H1 (cell line): Measurements from ENCODE around the gene STARD3. TPM values are rescaled to one million over a fixed set of nuclear protein-coding genes. Genes with fewer than 3 reads are reported as not detected.

Experiments
- CTCF ChIA-PET: fragments of 300-600 bp; sonication (Branson Sonifier 250); formaldehyde crosslinking; loops from one replicate; lab custom pipeline; 2021; ENCODE audit not compliant: partially characterized antibody; lab: Charles Lee
- POLR2A ChIA-PET: fragments of 300-600 bp; sonication (Branson Sonifier 250); formaldehyde crosslinking; loops from one replicate; lab custom pipeline; 2021; ENCODE audit warnings: inconsistent platforms; ENCODE audit not compliant: partially characterized antibody; lab: Charles Lee
- DNase-seq, 2 experiments: peaks; one replicate each; pipeline versions ENCODE4 v3.0.0 to v3.0.0-alpha.2; 2010 to 2022; ENCODE audit warnings: low spot score in 2 of 2, low read depth in 1 of 2, mixed read lengths in 1 of 2
- FAIRE-seq: peaks from 2 replicates; lab custom pipeline; 2011; peaks lifted over from hg19 to GRCh38; lab: Jason Lieb, UNC
- H2AFZ ChIP-seq: 2 replicates; pipeline ENCODE4 v1.8.1; 2012; ENCODE audit warnings: low read length, inconsistent platforms
- H2AK5ac ChIP-seq: 2 replicates; pipeline ENCODE4 v1.6.1; 2013; ENCODE audit warnings: low read depth, low read length
- H2BK120ac ChIP-seq: replicated peaks from 2 replicates; pipeline ENCODE3; 2013; ENCODE audit warnings: low read depth, low read length, inconsistent platforms
- H2BK12ac ChIP-seq: 2 replicates; pipeline ENCODE4 v1.6.1; 2013; ENCODE audit warnings: low read depth, low read length
- H2BK15ac ChIP-seq: 2 replicates; pipeline ENCODE4 v1.6.1; 2013; ENCODE audit warnings: low read length
- H2BK20ac ChIP-seq: 2 replicates; pipeline ENCODE4 v1.6.1; 2013; ENCODE audit warnings: low read length
- H2BK5ac ChIP-seq: 2 replicates; pipeline ENCODE4 v1.6.1; 2013; ENCODE audit warnings: low read depth, low read length
- H3K14ac ChIP-seq: 2 replicates; pipeline ENCODE4 v1.6.1; 2013; ENCODE audit warnings: inconsistent platforms; ENCODE audit not compliant: insufficient read length
- H3K18ac ChIP-seq: 2 replicates; pipeline ENCODE4 v1.6.1; 2013; ENCODE audit warnings: low read length; ENCODE audit errors: extremely low read depth
- H3K23ac ChIP-seq: 2 replicates; pipeline ENCODE4 v1.6.1; 2013; ENCODE audit warnings: inconsistent platforms; ENCODE audit not compliant: insufficient read length
- H3K23me2 ChIP-seq: 2 replicates; pipeline ENCODE4 v1.6.1; 2013; ENCODE audit warnings: low read depth, low read length
- H3K27ac ChIP-seq: 2 replicates; pipeline ENCODE4 v1.6.1; 2011; ENCODE audit warnings: low read depth, low read length, inconsistent platforms
- H3K27me3 ChIP-seq, 4 experiments: replicated peaks in 1 of 4; 1 replicate in 1 of 4; 2 replicates in 3 of 4; pipeline versions ENCODE4 v1.6.1 to v1.8.1; 2011 to 2013; ENCODE audit warnings: low read length in 3 of 4, mild to moderate bottlenecking in 3 of 4, inconsistent platforms in 2 of 4, mixed read lengths in 2 of 4, moderate library complexity in 1 of 4; ENCODE audit not compliant: control insufficient read depth in 3 of 4, insufficient read depth in 3 of 4; ENCODE audit errors: extremely low read depth in 1 of 4
- H3K36me3 ChIP-seq, 4 experiments: 2 replicates each; pipeline versions ENCODE4 v1.6.1 to v1.8.1; 2011 to 2013; ENCODE audit warnings: mild to moderate bottlenecking in 4 of 4, low read length in 3 of 4, moderate library complexity in 2 of 4, control low read depth in 1 of 4, inconsistent platforms in 1 of 4; ENCODE audit not compliant: insufficient read depth in 4 of 4, control insufficient read depth in 2 of 4
- H3K4ac ChIP-seq: replicated peaks from 2 replicates; pipeline ENCODE3; 2013; ENCODE audit warnings: low read length, low read depth, mixed read lengths, inconsistent platforms; ENCODE audit not compliant: insufficient read length
- H3K4me1 ChIP-seq, 4 experiments: replicated peaks in 1 of 4; 1 replicate in 1 of 4; 2 replicates in 3 of 4; pipeline versions ENCODE4 v1.6.1 to v1.8.1; 2011 to 2013; ENCODE audit warnings: low read length in 3 of 4, inconsistent platforms in 2 of 4, mixed read lengths in 1 of 4; ENCODE audit not compliant: insufficient read depth in 4 of 4, control insufficient read depth in 3 of 4
- H3K4me2 ChIP-seq, 2 experiments: 2 replicates each; pipeline versions ENCODE4 v1.6.1 to v1.8.1; 2011 to 2013; ENCODE audit warnings: low read depth in 2 of 2, low read length in 2 of 2, control low read depth in 1 of 2, inconsistent platforms in 1 of 2, mild to moderate bottlenecking in 1 of 2; ENCODE audit not compliant: insufficient read depth in 1 of 2
- H3K4me3 ChIP-seq, 4 experiments: fragments of 200-600, 300-600 bp in 1 of 4; sonication (generic), shearing (Covaris generic), sonication (Bioruptor Twin) in 1 of 4; 2 replicates each; pipeline versions ENCODE4 v1.5.1 to v1.8.1; 2011 to 2016; ENCODE audit warnings: low read length in 4 of 4, low read depth in 3 of 4, control low read depth in 2 of 4, inconsistent platforms in 2 of 4, mild to moderate bottlenecking in 2 of 4, mixed read lengths in 1 of 4, moderate library complexity in 1 of 4; ENCODE audit not compliant: insufficient read depth in 2 of 4; ENCODE audit errors: extremely low read depth in 1 of 4
- H3K56ac ChIP-seq: replicated peaks from 2 replicates; pipeline ENCODE3; 2013; ENCODE audit warnings: low read depth, mild to moderate bottlenecking, mixed read lengths, low read length, inconsistent platforms; ENCODE audit not compliant: insufficient read length
- H3K79me1 ChIP-seq: 2 replicates; pipeline ENCODE4 v1.6.1; 2013; ENCODE audit warnings: low read depth, low read length, control low read depth
- H3K79me2 ChIP-seq, 2 experiments: 2 replicates each; pipeline versions ENCODE4 v1.6.1 to v1.8.1; 2012 to 2013; ENCODE audit warnings: low read length in 2 of 2, mild to moderate bottlenecking in 2 of 2, inconsistent platforms in 1 of 2; ENCODE audit not compliant: insufficient read depth in 2 of 2, control insufficient read depth in 1 of 2
- H3K9ac ChIP-seq, 4 experiments: replicated peaks in 1 of 4; 1 replicate in 1 of 4; 2 replicates in 3 of 4; pipeline versions ENCODE4 v1.6.1 to v1.8.1; 2011 to 2013; ENCODE audit warnings: low read depth in 3 of 4, low read length in 3 of 4, control low read depth in 2 of 4, mild to moderate bottlenecking in 2 of 4, moderate library complexity in 2 of 4, inconsistent platforms in 1 of 4; ENCODE audit errors: extremely low read depth in 1 of 4
- H3K9me3 ChIP-seq, 2 experiments: 2 replicates each; pipeline versions ENCODE4 v1.6.1 to v1.8.1; 2012 to 2013; ENCODE audit warnings: mild to moderate bottlenecking in 2 of 2, moderate library complexity in 2 of 2, control low read depth in 1 of 2, inconsistent platforms in 1 of 2, low read depth in 1 of 2, low read length in 1 of 2, mixed read lengths in 1 of 2; ENCODE audit not compliant: insufficient read depth in 2 of 2
- H4K20me1 ChIP-seq, 2 experiments: replicated peaks in 1 of 2; 2 replicates each; pipeline versions ENCODE3 to v1.8.1; 2011 to 2013; ENCODE audit warnings: inconsistent platforms in 2 of 2, low read length in 2 of 2, mild to moderate bottlenecking in 1 of 2; ENCODE audit not compliant: insufficient read depth in 2 of 2, control insufficient read depth in 1 of 2
- H4K5ac ChIP-seq: 2 replicates; pipeline ENCODE4 v1.6.1; 2013; ENCODE audit warnings: low read length, low read depth, mixed read lengths, inconsistent platforms; ENCODE audit not compliant: insufficient read length
- H4K8ac ChIP-seq: 2 replicates; pipeline ENCODE4 v1.8.0; 2013; ENCODE audit warnings: mild to moderate bottlenecking, moderate library complexity, low read length, inconsistent platforms; ENCODE audit not compliant: insufficient read depth; ENCODE audit errors: extremely low read depth
- H4K91ac ChIP-seq: replicated peaks from 2 replicates; pipeline ENCODE3; 2013; ENCODE audit warnings: low read length, mixed read lengths, inconsistent platforms; ENCODE audit not compliant: insufficient read length
- GTF2F1 ChIP-seq: IDR thresholded peaks from 2 replicates; pipeline ENCODE4 v1.6.1; 2012; ENCODE audit warnings: low read depth, low read length, improper control_type of control experiment, borderline replicate concordance
- POLR2A ChIP-seq, 2 experiments: IDR thresholded peaks; 1 replicate in 1 of 2; 2 replicates in 1 of 2; pipeline ENCODE4 v1.6.1; 2011; ENCODE audit warnings: low read depth in 2 of 2, low read length in 2 of 2, mild to moderate bottlenecking in 2 of 2; ENCODE audit errors: control extremely low read depth in 1 of 2
- RXRA ChIP-seq: IDR thresholded peaks from 2 replicates; pipeline ENCODE4 v1.6.1; 2011; ENCODE audit warnings: low read depth, mild to moderate bottlenecking, low read length, moderate library complexity; ENCODE audit not compliant: insufficient read depth
- ZNF274 ChIP-seq: IDR thresholded peaks from 2 replicates; pipeline ENCODE4 v1.7.0; 2012; ENCODE audit warnings: low read length, borderline replicate concordance; ENCODE audit errors: extremely low read depth
- WGBS, 2 experiments: shearing (Covaris generic) in 1 of 2; methylation state at CpG; one replicate each; pipeline versions ENCODE4 v1.1.6 to v1.1.7; 2013 to 2015; ENCODE audit warnings: low lambda C conversion rate in 2 of 2, mixed read lengths in 2 of 2, inconsistent platforms in 1 of 2, low coverage in 1 of 2, missing lambda C conversion rate in 1 of 2; ENCODE audit not compliant: insufficient replicate concordance in 2 of 2, insufficient coverage in 1 of 2, insufficient read length in 1 of 2; ENCODE audit errors: extremely low coverage in 1 of 2, missing lambda C conversion rate in 1 of 2; 5-methylcytosine and 5-hydroxymethylcytosine counted together
- long read RNA-seq, 2 experiments: library from RNA in 1 of 2; library from capped mRNA in 1 of 2; stranded (forward); transcript quantifications; one replicate each; pipeline ENCODE4 v2.0.0, GENCODE V29; 2021; ENCODE audit warnings: inconsistent platforms in 1 of 2
- polyA minus RNA-seq, 3 experiments: library from RNA; depleted of rRNA, polyadenylated mRNA; stranded (reverse); fragments of >200 nt; gene quantifications; 1 replicate in 2 of 3; 2 replicates in 1 of 3; pipeline ENCODE4 v1.2.3, GENCODE V29; 2011
- polyA plus RNA-seq, 7 experiments: library from polyadenylated mRNA; depleted of rRNA in 3 of 7; stranded (reverse) in 5 of 7; unstranded in 2 of 7; fragments of >200 nt in 5 of 7; fragments of 200-250 nt in 2 of 7; gene quantifications; 1 replicate in 5 of 7; 2 replicates in 1 of 7; 4 replicates in 1 of 7; pipeline versions ENCODE4 v1.2.1 to v1.2.3, GENCODE V29; 2011 to 2013; ENCODE audit warnings: missing spikeins in 2 of 7, mixed read lengths in 2 of 7
- total RNA-seq: library from RNA; stranded (reverse); fragmentation: NEBNext Ultra II Directional; extraction: Animal tissue kit (Norgen Biotek cat#: 25700); gene quantifications from 2 replicates; pipeline ENCODE4 v1.2.1, GENCODE V29; 2021

Gene STARD3
- total RNA-seq (47.6 and 56.7 TPM in 2 replicates), polyA plus RNA-seq (2011; rRNA removed) (80.3 and 116 TPM in 2 replicates), polyA minus RNA-seq (2011; rRNA and poly(A)+ RNA removed) (78.6 and 84.8 TPM in 2 replicates)
- polyA plus RNA-seq (2011; cell fraction: cytosol; rRNA removed): 80.2 TPM
- 203 TPM for polyA plus RNA-seq (2011; cell fraction: nucleus; rRNA removed)
- 54.2 to 69.5 TPM (median 56.8 TPM) in 4 replicates for polyA plus RNA-seq (2012, experiment 1 of 2)
- polyA plus RNA-seq (2012, experiment 2 of 2): 61.3 TPM
- polyA plus RNA-seq (2013, experiment 1 of 2): 80.5 TPM
- 91.9 TPM for polyA plus RNA-seq (2013, experiment 2 of 2)
- polyA minus RNA-seq (2011; cell fraction: cytosol; rRNA and poly(A)+ RNA removed): 37.6 TPM
- polyA minus RNA-seq (2011; cell fraction: nucleus; rRNA and poly(A)+ RNA removed): 53.7 TPM
- long read RNA-seq, experiment 1, transcript STARD3-201 (15 exons, 2,132 nt): major isoform, 7 of 19 reads
- long read RNA-seq, experiment 1, partial matches to known transcripts: 5 of 19 reads
- long read RNA-seq, experiment 1, other reads (novel, unspliced or antisense): 6 of 19 reads
- long read RNA-seq, experiment 2, transcript STARD3-201 (15 exons, 2,132 nt): major isoform, 17 of 38 reads
- long read RNA-seq, experiment 2, partial matches to known transcripts: 12 of 38 reads
- long read RNA-seq, experiment 2, other reads (novel, unspliced or antisense): 9 of 38 reads

DNA sequence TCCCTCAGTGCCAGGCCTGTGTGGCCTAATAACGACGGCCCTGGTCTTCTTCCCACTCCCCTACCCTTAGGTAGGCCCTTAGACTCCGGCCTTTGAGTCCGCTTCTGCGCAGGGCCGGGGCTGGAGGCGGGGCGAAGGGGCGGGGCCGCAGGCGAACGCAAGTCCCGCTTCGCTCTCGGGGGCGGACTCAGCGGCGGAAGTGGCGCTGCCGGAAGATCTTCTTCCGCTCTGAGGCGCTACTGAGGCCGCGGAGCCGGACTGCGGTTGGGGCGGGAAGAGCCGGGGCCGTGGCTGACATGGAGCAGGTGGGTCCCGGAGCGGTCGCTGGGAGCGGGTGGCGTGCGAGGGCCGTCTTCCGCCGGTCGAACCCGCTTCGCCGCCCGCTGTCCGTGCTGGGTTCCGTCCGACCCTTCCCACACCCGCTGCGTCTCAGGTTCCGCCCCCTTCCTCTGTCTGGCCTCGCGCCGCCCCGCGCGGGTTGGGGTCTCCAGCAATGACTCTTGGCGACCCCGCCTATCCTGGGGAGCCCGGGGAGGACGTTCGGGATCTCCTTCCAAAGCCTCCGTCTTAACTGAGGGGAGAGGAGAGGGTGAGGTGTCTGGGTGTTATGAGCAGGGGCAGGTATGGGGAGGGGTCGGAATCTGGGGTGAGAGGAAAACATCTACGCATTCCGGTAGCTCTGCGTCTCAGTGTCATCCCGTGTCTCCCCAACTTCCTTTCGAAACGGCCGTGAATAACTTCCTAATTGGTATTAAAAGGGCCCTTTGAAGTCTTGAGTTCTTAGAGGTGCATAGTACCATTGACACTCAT, at the start of gene STARD3:
Gene STARD3 (plus strand): TSS at position 218 of the 810 bp plus-strand sequence. CDS start 16,388 bp downstream, outside the sequence.
- Histone ChIP-seq H3K27me3 (0 out of 7 replicates have a peak, but pooled peaks cover 0 to 3% (median 0%) of the 10 kb centered on the region in 4 experiments), H3K36me3 (no peaks in the 10 kb centered on the region), H3K4me2 (peak within 1 kb of the TSS; percentile 86 to 97), H3K23me2 (peaks cover 8% of the 10 kb centered on the region; the same call in 1 of the 2 replicates), H3K4me3 (peak within 1 kb of the TSS; percentile 79 to 91 (median 85)), H3K14ac (no peak within 1 kb of the TSS), H3K56ac (peak within 1 kb of the TSS; percentile 35), H3K79me1 (peaks cover 19% of the 10 kb centered on the region), H4K20me1 (peaks cover 3 to 12% of the 10 kb centered on the region in 2 experiments), H3K23ac (no peak within 1 kb of the TSS), H2BK20ac (0 out of 2 replicates have a peak within 1 kb of the TSS, but pooled peaks have one; percentile 61), H2BK5ac (peak within 1 kb of the TSS; percentile 92), H4K91ac (peak within 1 kb of the TSS; percentile 40), H2AFZ (peak within 1 kb of the TSS; percentile 15; the same call in 1 of the 2 replicates), H3K18ac (peak within 1 kb of the TSS; percentile 78), H2BK120ac (no peak within 1 kb of the TSS), H2BK12ac (peak within 1 kb of the TSS; percentile 80; the same call in 1 of the 2 replicates), H3K4me1 (peaks cover 13 to 40% (median 26%) of the 10 kb centered on the region in 4 experiments), H2BK15ac (peak within 1 kb of the TSS; percentile 72; the same call in 1 of the 2 replicates), H3K4ac (no peak within 1 kb of the TSS), H3K9ac (peak within 1 kb of the TSS; percentile 19 to 72 (median 68)), H2AK5ac (0 out of 2 replicates have a peak within 1 kb of the TSS, but pooled peaks have one; percentile 60), H4K8ac (peak within 1 kb of the TSS; percentile 93; the same call in 1 of the 2 replicates), H3K79me2 (peaks cover 8 to 45% of the 10 kb centered on the region in 2 experiments), H4K5ac (peak within 1 kb of the TSS; percentile 6), H3K27ac (peak within 1 kb of the TSS; percentile 64; the same call in 1 of the 2 replicates), H3K9me3 (no peaks in the 10 kb centered on the region)
- CTCF ChIA-PET: interaction anchor here (0.5 to 49.2 kb wide), 9 partner anchors 2 to 95 kb away, joined by 3 to 1885 read pairs (median 9); partner anchors contain the start of genes ERBB2, MIEN1, PGAP3 and PNMT
- FAIRE-seq: no peak
- peak in 1 of 2 experiments; percentile 92 for DNase-seq
- POLR2A ChIA-PET: interaction anchor here (0.8 to 5.5 kb wide), 14 partner anchors 8 to 118 kb away, joined by 3 to 28 read pairs (median 3); partner anchors contain the start of genes ERBB2 and PGAP3
- 2% methylated on average over 44 of the region's 69 CpGs; no CpG with 5 or more reads in 1 of the 2 experiments for WGBS, 2 experiments
- no peak for TF ChIP-seq GTF2F1
- TF ChIP-seq RXRA: no peak
- no peak for TF ChIP-seq ZNF274
- peak in 1 of 2 experiments; percentile 61; a peak in 2 of 3 replicates for TF ChIP-seq POLR2A (IDR thresholded peaks at IDR 0.05; ENCODE audit: control extremely low read depth in 1 of 2, low read depth in 2 of 2, low read length in 2 of 2)
